Transverse colon (tissue), 4 donors: ENCODE results near the gene FBXL15. TPM values are rescaled to one million over a fixed set of nuclear protein-coding genes. Genes with fewer than 3 reads are reported as not detected.

Experiments
- DNase-seq: peaks from one replicate; pipeline ENCODE4 v3.0.0-alpha.2; 2019
- H3K27ac ChIP-seq, 4 donors: fragments of 200-600 bp; sonication (generic); 2 replicates each; pipeline ENCODE4 v1.5.1; 2016 to 2018; ENCODE audit warnings: inconsistent platforms in 4 of 4
- H3K27me3 ChIP-seq: fragments of 200-600 bp; sonication (generic); 2 replicates; pipeline ENCODE4 v1.5.1; 2017; ENCODE audit warnings: inconsistent platforms
- H3K36me3 ChIP-seq, 4 donors: fragments of 200-600 bp; sonication (generic); 2 replicates each; pipeline ENCODE4 v1.5.1; 2017 to 2019; ENCODE audit warnings: inconsistent platforms in 4 of 4
- H3K4me1 ChIP-seq, 4 donors: fragments of 200-600 bp; sonication (generic); 2 replicates each; pipeline ENCODE4 v1.5.1; 2017 to 2020; ENCODE audit warnings: inconsistent platforms in 4 of 4
- H3K4me3 ChIP-seq, 4 donors: fragments of 200-600 bp; sonication (generic); 1 replicate in 1 of 4; 2 replicates in 3 of 4; pipeline versions ENCODE4 v1.5.1 to v1.6.1; 2017 to 2019; ENCODE audit warnings: inconsistent platforms in 4 of 4
- H3K9me3 ChIP-seq, 2 donors: fragments of 200-600 bp; sonication (generic); 2 replicates each; pipeline ENCODE4 v1.5.1; 2017 to 2019; ENCODE audit warnings: inconsistent platforms in 2 of 2
- CTCF ChIP-seq, 5 experiments: fragments of 200-600 bp in 3 of 5; fragments of 450-650 bp in 2 of 5; sonication (generic) in 3 of 5; IDR thresholded peaks; 1 replicate in 2 of 5; 2 replicates in 3 of 5; pipeline ENCODE4 v1.5.1; 2016 to 2017; ENCODE audit warnings: antibody characterized with exemption in 5 of 5, inconsistent platforms in 3 of 5, mild to moderate bottlenecking in 2 of 5, moderate library complexity in 1 of 5
- EP300 ChIP-seq: sonication (generic); formaldehyde crosslinking; IDR thresholded peaks from one replicate; pipeline ENCODE4 v1.6.1; 2017; ENCODE audit warnings: antibody characterized with exemption, low read depth
- POLR2A ChIP-seq: fragments of 450-650 bp; IDR thresholded peaks from one replicate; pipeline ENCODE4 v1.6.1; 2016; ENCODE audit warnings: antibody characterized with exemption, mild to moderate bottlenecking, moderate library complexity
- POLR2AphosphoS5 ChIP-seq, 3 donors: sonication (generic); formaldehyde crosslinking; IDR thresholded peaks; one replicate each; pipeline ENCODE4 v1.6.1; 2016; ENCODE audit warnings: antibody characterized with exemption in 3 of 3
- WGBS, 2 donors: methylation state at CpG; one replicate each; pipeline ENCODE4 v1.1.5; 2018; ENCODE audit warnings: low coverage in 1 of 2; 5-methylcytosine and 5-hydroxymethylcytosine counted together
- in situ Hi-C, 4 donors: fragments of 200-750 bp; cut with MboI; loops; one replicate each; pipeline versions ENCODE4 v1.15.0 to v1.15.1; 2017; ENCODE audit warnings: low sequenced_read_pairs in 3 of 4, low pct_ligation_motif_present in 1 of 4, low pct_unique_long_range_greater_than_20kb in 1 of 4
- intact Hi-C: fragments of 100-400 bp; cut with DNase I; formaldehyde crosslinking; loops from one replicate; pipeline ENCODE4 v1.15.1; 2023; ENCODE audit warnings: low total_unique reads
- total RNA-seq, 4 donors: library from RNA; depleted of rRNA; stranded (reverse); fragments of >200 nt; gene quantifications; one replicate each; pipeline ENCODE4 v1.1.0, GENCODE V29; 2016

FBXL15 gene
- total RNA-seq, 4 donors from 2014 or later: 16.7 to 56.3 (median 46.0) TPM

GRCh38 chr10:102398172-102399020 is 22.2 kb upstream of the FBXL15 start:
- intact Hi-C loops (loop anchor here (10.0 kb wide), 1 partner anchor 186 kb away; no protein-coding TSS in a partner anchor), in situ Hi-C loops (loop anchor here in 1 of 4 donors (25.0 kb wide), 1 partner anchor 189 kb away; no protein-coding TSS in a partner anchor)
- peak overlapping the region; percentile 89 to 99 (median 96) for H3K27ac ChIP-seq
- WGBS, 2 donors: 57 to 81% methylated on average over 3 to 20 of the region's 21 CpGs
- H3K4me3 ChIP-seq: peak overlapping the region in 1 of 4 donors; percentile 64
- H3K9me3 ChIP-seq: no peaks in the 10 kb centered on the region
- no peak for TF ChIP-seq POLR2AphosphoS5 (IDR thresholded peaks at IDR 0.05)
- H3K27me3 ChIP-seq: no peaks in the 10 kb centered on the region
- H3K4me1 ChIP-seq: peaks cover 24 to 46% (median 34%) of the 10 kb centered on the region in 4 donors
- no peaks in the 10 kb centered on the region for H3K36me3 ChIP-seq
- DNase-seq: no peak

- DNase-seq: peak; percentile 92
- H3K27me3 ChIP-seq: no peaks in the 10 kb centered on the region
- peak; percentile 89 to 98 (median 93) for TF ChIP-seq CTCF (IDR thresholded peaks at IDR 0.05)
- no peak for TF ChIP-seq EP300
- peak; percentile 78 to 94 (median 92) for TF ChIP-seq POLR2AphosphoS5 (IDR thresholded peaks at IDR 0.05)
- TF ChIP-seq POLR2A: peak; percentile 73
- H3K36me3 ChIP-seq: no peaks in the 10 kb centered on the region
- in situ Hi-C loops (loop anchor here in 1 of 4 donors (25.0 kb wide), 1 partner anchor 188 kb away; no protein-coding TSS in a partner anchor), intact Hi-C loops (loop anchor here (10.0 kb wide), 1 partner anchor 185 kb away; no protein-coding TSS in a partner anchor)
- 3% methylated on average over 56 of the region's 72 CpGs; no CpG with 5 or more reads in 1 of the 2 donors for WGBS, 2 donors
- peaks cover 20 to 42% (median 31%) of the 10 kb centered on the region in 4 donors for H3K4me1 ChIP-seq
- no peaks in the 10 kb centered on the region for H3K9me3 ChIP-seq
- H3K4me3 ChIP-seq: peak overlapping the region; percentile 34 to 66 (median 58)
- H3K27ac ChIP-seq: peak overlapping the region; percentile 89 to 99 (median 96)
Observed at GRCh38 chr10:102399217-102400021, 21.2 kb upstream of the FBXL15 start.

- whole genome bisulfite sequencing, 2 donors: 69% methylated on average over 6 of the region's 17 CpGs; no CpG with 5 or more reads in 1 of the 2 donors
- peaks cover 20 to 42% (median 30%) of the 10 kb centered on the region in 4 donors for H3K4me1 ChIP-seq
- no peaks in the 10 kb centered on the region for H3K36me3 ChIP-seq
- DNase-seq: no peak
- no peaks in the 10 kb centered on the region for H3K9me3 ChIP-seq
- in situ Hi-C loops (no loop called here), intact Hi-C loops (no loop called here)
- no peaks in the 10 kb centered on the region for H3K27me3 ChIP-seq
- peak overlapping the region; percentile 89 to 99 (median 96) for H3K27ac ChIP-seq
- H3K4me3 ChIP-seq: no peak overlapping the region
- TF ChIP-seq EP300: no peak
- TF ChIP-seq POLR2AphosphoS5 (IDR thresholded peaks at IDR 0.05): no peak
- no peak for TF ChIP-seq POLR2A
- TF ChIP-seq CTCF (IDR thresholded peaks at IDR 0.05): no peak
Observed at GRCh38 chr10:102400076-102400475, 20.6 kb upstream of the FBXL15 start.

- intact Hi-C loops: no loop called here
- in situ Hi-C loops: no loop called here
- whole genome bisulfite sequencing, 2 donors: 91% methylated on average over 22 of the region's 22 CpGs; no CpG with 5 or more reads in 1 of the 2 donors
- H3K9me3 ChIP-seq: no peaks in the 10 kb centered on the region
- H3K4me1 ChIP-seq: peaks cover 19 to 42% (median 29%) of the 10 kb centered on the region in 4 donors
- no peak for DNase-seq
- no peaks in the 10 kb centered on the region for H3K36me3 ChIP-seq
- no peak overlapping the region for H3K4me3 ChIP-seq
- TF ChIP-seq CTCF (IDR thresholded peaks at IDR 0.05) (no peak), POLR2A (no peak), POLR2AphosphoS5 (IDR thresholded peaks at IDR 0.05) (no peak), EP300 (no peak)
- peak overlapping the region in 3 of 4 donors; percentile 85 to 99 (median 94) for H3K27ac ChIP-seq
- no peaks in the 10 kb centered on the region for H3K27me3 ChIP-seq
Observed at GRCh38 chr10:102400598-102401341, 19.9 kb upstream of the FBXL15 start.
